Osteoblast (primary cell): ENCODE data around the gene GLYATL1B. TPM values are rescaled to one million over a fixed set of nuclear protein-coding genes. Genes with fewer than 3 reads are reported as not detected.
"Not testable (repeated sequence)": the region's sequence is repeated elsewhere in the genome, so short reads cannot be mapped to it uniquely, and the experiment has no call there.

Experiments used
- DNase-seq: peaks from one replicate; pipeline ENCODE4 v3.0.0; 2011; ENCODE audit warnings: low spot score, mixed read lengths; ENCODE audit not compliant: insufficient read length; ENCODE audit errors: missing footprints
- H2AFZ ChIP-seq: 2 replicates; pipeline ENCODE4 v1.6.0; 2011; ENCODE audit warnings: mild to moderate bottlenecking, low read length
- H3K27ac ChIP-seq: 2 replicates; pipeline ENCODE4 v1.5.1; 2011; ENCODE audit warnings: mild to moderate bottlenecking, low read depth, low read length, moderate library complexity
- H3K27me3 ChIP-seq: 2 replicates; pipeline ENCODE4 v1.6.0; 2012; ENCODE audit warnings: mild to moderate bottlenecking, control low read depth, inconsistent platforms, low read length, moderate library complexity; ENCODE audit not compliant: insufficient read depth
- H3K36me3 ChIP-seq: 2 replicates; pipeline ENCODE4 v1.5.1; 2011; ENCODE audit warnings: mild to moderate bottlenecking, low read length, control low read depth, moderate library complexity; ENCODE audit not compliant: insufficient read depth
- H3K4me1 ChIP-seq: 2 replicates; pipeline ENCODE4 v1.5.1; 2011; ENCODE audit warnings: mild to moderate bottlenecking, low read length, control low read depth, moderate library complexity; ENCODE audit not compliant: insufficient read depth
- H3K4me2 ChIP-seq: 2 replicates; pipeline ENCODE4 v1.6.0; 2011; ENCODE audit warnings: mild to moderate bottlenecking, low read length; ENCODE audit not compliant: insufficient read depth
- H3K4me3 ChIP-seq: fragments of 200-600 bp; sonication (generic); 3 replicates; pipeline ENCODE4 v1.5.1; 2012; ENCODE audit warnings: mild to moderate bottlenecking, low read length, inconsistent platforms; ENCODE audit not compliant: insufficient read depth
- H3K79me2 ChIP-seq: 2 replicates; pipeline ENCODE4 v1.6.0; 2012; ENCODE audit warnings: mild to moderate bottlenecking, low read length, control low read depth, inconsistent platforms; ENCODE audit not compliant: insufficient read depth
- H3K9me3 ChIP-seq: 2 replicates; pipeline ENCODE4 v1.5.1; 2011; ENCODE audit warnings: low read depth, low read length, control low read depth
- H4K20me1 ChIP-seq: 2 replicates; pipeline ENCODE4 v1.6.0; 2012; ENCODE audit warnings: mild to moderate bottlenecking, low read length, control low read depth; ENCODE audit not compliant: insufficient read depth
- total RNA-seq: library from RNA; depleted of rRNA; stranded (reverse); fragments of >200 nt; gene quantifications from 2 replicates; pipeline ENCODE4 v1.2.3, GENCODE V29; 2012
- TF ChIP-seq, protein P1 (sequence below): IDR thresholded peaks from 2 replicates; pipeline ENCODE4 v1.5.1; 2011; ENCODE audit warnings: mild to moderate bottlenecking, low read depth, low read length, moderate library complexity; ENCODE audit errors: extremely low read depth

Gene GLYATL1B
- total RNA-seq, 1 donor, result not detected

DNA sequence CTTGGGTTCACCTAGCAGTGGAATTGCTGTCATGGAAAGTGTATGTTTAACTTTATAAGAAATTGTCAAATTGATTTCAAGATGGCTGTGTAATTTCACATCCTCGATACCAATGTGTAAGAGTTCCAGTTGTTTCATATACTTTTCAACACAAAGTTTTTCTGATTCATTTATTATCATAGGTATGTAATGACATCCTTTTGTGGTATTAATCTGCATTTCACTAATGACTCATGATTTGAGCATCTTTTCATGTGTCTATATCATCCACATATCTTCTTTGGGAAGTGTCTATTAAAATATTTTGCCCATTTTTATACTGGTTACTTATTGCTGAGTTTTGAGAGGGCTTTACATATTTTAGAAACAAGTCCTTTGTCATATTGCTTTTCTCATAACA, 17.0 kb upstream of the GLYATL1B start:
- Histone ChIP-seq H3K36me3 (no peaks in the 10 kb centered on the region), H3K27me3 (no peaks in the 10 kb centered on the region), H3K9me3 (no peaks in the 10 kb centered on the region), H3K4me2 (no peak overlapping the region), H4K20me1 (no peaks in the 10 kb centered on the region), H3K27ac (no peak overlapping the region), H3K79me2 (no peaks in the 10 kb centered on the region), H2AFZ (no peak overlapping the region), H3K4me1 (no peaks in the 10 kb centered on the region), H3K4me3 (no peak overlapping the region)
- TF ChIP-seq, protein P1, sequence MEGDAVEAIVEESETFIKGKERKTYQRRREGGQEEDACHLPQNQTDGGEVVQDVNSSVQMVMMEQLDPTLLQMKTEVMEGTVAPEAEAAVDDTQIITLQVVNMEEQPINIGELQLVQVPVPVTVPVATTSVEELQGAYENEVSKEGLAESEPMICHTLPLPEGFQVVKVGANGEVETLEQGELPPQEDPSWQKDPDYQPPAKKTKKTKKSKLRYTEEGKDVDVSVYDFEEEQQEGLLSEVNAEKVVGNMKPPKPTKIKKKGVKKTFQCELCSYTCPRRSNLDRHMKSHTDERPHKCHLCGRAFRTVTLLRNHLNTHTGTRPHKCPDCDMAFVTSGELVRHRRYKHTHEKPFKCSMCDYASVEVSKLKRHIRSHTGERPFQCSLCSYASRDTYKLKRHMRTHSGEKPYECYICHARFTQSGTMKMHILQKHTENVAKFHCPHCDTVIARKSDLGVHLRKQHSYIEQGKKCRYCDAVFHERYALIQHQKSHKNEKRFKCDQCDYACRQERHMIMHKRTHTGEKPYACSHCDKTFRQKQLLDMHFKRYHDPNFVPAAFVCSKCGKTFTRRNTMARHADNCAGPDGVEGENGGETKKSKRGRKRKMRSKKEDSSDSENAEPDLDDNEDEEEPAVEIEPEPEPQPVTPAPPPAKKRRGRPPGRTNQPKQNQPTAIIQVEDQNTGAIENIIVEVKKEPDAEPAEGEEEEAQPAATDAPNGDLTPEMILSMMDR, result no peak
- DNase-seq, result peak; percentile 13

DNA sequence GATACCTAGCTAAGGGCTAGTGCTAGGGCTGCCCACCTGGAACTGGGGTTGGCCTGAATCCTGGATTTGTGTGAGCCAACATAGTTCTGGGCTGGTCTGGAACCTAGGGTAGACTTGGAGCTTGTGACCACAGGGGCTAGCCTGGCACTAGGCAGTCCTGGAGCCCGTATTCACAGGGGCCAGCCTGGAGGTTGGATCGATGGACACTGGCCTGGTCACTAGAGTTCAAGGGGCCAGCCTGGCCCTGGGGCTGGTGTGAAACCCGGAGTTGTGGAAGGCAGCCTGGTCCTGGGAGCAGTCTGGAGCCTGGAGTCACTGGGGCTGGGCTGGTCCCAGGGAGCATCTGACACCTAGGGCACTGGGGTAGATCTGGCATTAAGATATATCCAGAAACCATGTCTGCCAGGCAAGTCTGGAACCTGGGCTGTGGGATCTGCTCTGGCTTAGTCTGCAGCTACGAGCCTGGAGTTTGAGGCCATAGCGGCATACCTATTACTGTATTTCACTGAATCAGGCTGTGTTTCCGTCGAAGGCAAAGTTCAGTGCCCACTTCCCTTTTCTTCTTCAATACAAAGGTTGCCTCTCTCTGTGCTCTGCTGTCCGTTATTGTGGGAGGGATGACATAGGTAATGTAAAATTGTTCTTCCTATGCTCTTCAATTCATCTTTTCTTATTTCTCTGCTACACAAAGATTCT, 9.1 kb upstream of the GLYATL1B start:
- H3K4me1 ChIP-seq, result no peaks in the 10 kb centered on the region
- H3K27me3 ChIP-seq, result no peaks in the 10 kb centered on the region
- no peaks in the 10 kb centered on the region for H4K20me1 ChIP-seq
- no peak overlapping the region for H2AFZ ChIP-seq
- DNase-seq, result no peak
- no peak overlapping the region for H3K27ac ChIP-seq
- H3K4me2 ChIP-seq, result no peak overlapping the region
- no peaks in the 10 kb centered on the region for H3K36me3 ChIP-seq
- H3K79me2 ChIP-seq, result no peaks in the 10 kb centered on the region
- H3K9me3 ChIP-seq, result no peaks in the 10 kb centered on the region
- TF ChIP-seq, protein P1, result no peak
- H3K4me3 ChIP-seq, result no peak overlapping the region

DNA sequence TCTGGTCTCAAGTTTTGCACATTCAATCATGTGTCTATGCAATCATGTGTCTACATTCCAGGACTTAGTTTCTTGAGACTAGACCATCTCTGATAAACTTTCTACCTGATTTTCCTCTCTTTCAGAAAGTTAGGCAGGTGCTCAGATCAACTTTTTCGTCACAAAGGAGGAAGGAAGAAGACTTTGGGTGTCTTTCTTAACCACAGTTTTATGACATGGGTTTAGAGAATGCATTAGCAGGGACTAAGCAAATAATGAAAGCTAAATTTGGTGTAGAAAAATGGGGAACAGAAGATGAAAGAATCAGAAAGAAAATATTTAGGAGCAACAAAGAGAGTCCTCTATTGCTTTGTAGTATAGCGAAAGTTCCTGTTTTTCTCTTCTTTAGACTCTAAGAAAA, 7.7 kb upstream of the GLYATL1B start:
- Histone ChIP-seq H2AFZ (no peak overlapping the region), H3K27ac (no peak overlapping the region), H3K36me3 (no peaks in the 10 kb centered on the region), H4K20me1 (no peaks in the 10 kb centered on the region), H3K9me3 (no peaks in the 10 kb centered on the region), H3K27me3 (no peaks in the 10 kb centered on the region), H3K4me2 (no peak overlapping the region), H3K4me3 (no peak overlapping the region), H3K79me2 (no peaks in the 10 kb centered on the region), H3K4me1 (no peaks in the 10 kb centered on the region)
- TF ChIP-seq, protein P1, result no peak
- no peak for DNase-seq

DNA sequence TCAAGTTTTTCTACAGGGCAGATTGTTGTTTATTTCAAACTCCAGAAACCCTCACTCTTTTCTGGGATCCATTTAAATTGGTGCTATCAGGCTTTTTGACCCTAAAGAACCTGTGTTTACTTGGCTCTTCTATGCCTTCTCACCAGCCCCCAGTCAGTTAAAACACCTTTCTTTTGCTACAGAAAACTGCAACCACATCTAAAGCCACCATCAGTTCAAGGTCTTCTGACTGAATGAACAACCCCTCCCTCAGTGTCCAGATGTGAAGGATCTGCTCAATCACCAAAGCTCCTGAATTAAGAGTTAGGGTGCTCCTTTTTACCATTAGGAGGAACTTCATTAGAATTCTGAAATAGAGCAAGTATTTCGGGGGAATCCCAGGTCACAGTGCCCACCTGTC, 7.0 kb upstream of the GLYATL1B start:
- Histone ChIP-seq H2AFZ (no peak overlapping the region), H3K4me1 (no peaks in the 10 kb centered on the region), H3K27ac (no peak overlapping the region), H3K4me3 (no peak overlapping the region), H3K9me3 (no peaks in the 10 kb centered on the region), H3K36me3 (no peaks in the 10 kb centered on the region), H3K4me2 (no peak overlapping the region), H3K27me3 (no peaks in the 10 kb centered on the region), H4K20me1 (no peaks in the 10 kb centered on the region), H3K79me2 (no peaks in the 10 kb centered on the region)
- TF ChIP-seq, protein P1, result no peak
- DNase-seq, result no peak

DNA sequence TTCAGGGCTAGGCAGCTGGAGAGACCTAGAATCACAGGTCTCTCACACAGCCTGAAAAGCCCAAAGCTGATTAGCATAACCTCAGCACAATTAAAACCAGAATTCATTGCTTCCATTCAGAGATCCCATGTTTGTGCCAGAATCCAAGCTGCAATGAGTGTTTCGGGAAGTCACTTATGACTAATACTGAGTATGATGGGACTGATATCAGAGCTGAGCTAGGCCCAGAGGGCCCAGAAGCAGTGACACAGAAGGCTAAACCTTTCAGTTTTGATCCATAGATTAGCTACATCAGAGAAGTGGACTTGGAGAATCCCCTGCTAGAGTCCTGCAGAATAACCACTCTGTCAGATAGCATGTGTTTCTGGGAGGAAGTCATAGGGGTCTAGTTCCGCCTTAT, 5.7 kb upstream of the GLYATL1B start:
- not testable (repeated sequence) for H3K4me1 ChIP-seq, DNase-seq

DNA sequence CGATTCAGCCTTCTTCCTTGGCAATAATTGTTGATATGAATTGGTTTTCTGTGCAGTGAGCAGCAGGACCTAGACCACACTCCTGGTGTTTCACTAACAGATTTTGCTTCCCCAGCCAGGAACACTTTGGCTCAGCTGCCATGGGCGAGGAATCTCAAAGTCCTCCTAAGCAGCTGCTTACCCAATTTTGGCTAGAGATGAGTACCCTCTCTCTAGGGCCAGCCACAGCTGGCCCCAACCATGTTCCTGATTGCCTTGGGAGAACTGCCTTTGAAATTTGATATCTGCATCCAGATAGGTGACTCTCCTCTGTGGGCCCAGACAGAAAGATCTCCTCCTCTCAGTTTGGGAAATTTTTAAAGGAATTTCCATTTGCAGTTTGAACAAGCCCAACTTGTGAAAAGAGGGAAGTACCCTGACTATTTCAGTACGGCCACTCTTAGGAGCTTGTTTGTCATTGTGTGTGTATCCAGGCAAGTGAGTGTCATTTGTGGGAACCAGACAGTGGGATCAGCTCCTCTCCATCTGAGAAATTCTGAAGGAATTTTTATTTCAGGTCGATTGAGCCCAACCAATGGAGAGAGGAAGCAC, 4.6 kb upstream of the GLYATL1B start:
- not testable (repeated sequence) for H3K27me3 ChIP-seq, H4K20me1 ChIP-seq, H3K4me1 ChIP-seq, H3K79me2 ChIP-seq, H3K4me2 ChIP-seq, H3K36me3 ChIP-seq, H2AFZ ChIP-seq, H3K27ac ChIP-seq, H3K4me3 ChIP-seq, H3K9me3 ChIP-seq, DNase-seq

More for the DNA sequence above, 5.7 kb upstream of the GLYATL1B start:
- H4K20me1 ChIP-seq, H3K9me3 ChIP-seq, H3K79me2 ChIP-seq, H3K27ac ChIP-seq, H3K27me3 ChIP-seq, H3K4me2 ChIP-seq, H3K36me3 ChIP-seq, H3K4me3 ChIP-seq, H2AFZ ChIP-seq: not testable (repeated sequence)
